GM12873 (cell line): Measurements from ENCODE around the gene UBE2J2.

Source experiments
- TF ChIP-seq, protein P1 (sequence below): IDR thresholded peaks from 2 replicates; pipeline ENCODE4 v1.5.1; 2012; ENCODE audit warnings: low read depth, mild to moderate bottlenecking, moderate library complexity, low read length, control low read depth; ENCODE audit not compliant: insufficient read depth; ENCODE audit errors: missing control alignments

Gene UBE2J2

DNA sequence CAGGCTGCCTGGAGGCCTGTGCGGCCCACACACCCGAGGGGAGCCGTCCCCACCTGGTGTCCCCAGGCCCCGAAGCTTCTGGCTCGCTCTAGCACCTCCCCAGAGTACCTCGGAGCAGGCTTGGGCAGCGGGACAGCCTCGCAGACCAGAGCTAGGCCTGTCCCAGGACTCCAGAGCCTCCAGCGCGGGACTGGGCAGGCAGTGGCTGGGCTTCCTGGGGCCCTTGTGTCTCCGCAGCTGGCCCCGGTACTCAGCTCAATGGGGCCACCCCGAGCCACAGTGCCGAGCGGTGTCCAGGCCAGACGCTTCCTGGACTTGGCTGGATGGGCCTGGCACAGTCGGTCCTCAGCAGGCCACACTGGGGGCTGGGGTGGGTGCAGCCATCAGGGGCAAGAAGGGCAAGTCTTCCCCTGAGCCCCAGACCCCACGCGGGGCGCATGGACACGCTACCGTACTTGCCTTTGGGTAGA is 11.5 kb upstream of the UBE2J2 start:
- TF ChIP-seq, protein P1, sequence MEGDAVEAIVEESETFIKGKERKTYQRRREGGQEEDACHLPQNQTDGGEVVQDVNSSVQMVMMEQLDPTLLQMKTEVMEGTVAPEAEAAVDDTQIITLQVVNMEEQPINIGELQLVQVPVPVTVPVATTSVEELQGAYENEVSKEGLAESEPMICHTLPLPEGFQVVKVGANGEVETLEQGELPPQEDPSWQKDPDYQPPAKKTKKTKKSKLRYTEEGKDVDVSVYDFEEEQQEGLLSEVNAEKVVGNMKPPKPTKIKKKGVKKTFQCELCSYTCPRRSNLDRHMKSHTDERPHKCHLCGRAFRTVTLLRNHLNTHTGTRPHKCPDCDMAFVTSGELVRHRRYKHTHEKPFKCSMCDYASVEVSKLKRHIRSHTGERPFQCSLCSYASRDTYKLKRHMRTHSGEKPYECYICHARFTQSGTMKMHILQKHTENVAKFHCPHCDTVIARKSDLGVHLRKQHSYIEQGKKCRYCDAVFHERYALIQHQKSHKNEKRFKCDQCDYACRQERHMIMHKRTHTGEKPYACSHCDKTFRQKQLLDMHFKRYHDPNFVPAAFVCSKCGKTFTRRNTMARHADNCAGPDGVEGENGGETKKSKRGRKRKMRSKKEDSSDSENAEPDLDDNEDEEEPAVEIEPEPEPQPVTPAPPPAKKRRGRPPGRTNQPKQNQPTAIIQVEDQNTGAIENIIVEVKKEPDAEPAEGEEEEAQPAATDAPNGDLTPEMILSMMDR, result no peak

DNA sequence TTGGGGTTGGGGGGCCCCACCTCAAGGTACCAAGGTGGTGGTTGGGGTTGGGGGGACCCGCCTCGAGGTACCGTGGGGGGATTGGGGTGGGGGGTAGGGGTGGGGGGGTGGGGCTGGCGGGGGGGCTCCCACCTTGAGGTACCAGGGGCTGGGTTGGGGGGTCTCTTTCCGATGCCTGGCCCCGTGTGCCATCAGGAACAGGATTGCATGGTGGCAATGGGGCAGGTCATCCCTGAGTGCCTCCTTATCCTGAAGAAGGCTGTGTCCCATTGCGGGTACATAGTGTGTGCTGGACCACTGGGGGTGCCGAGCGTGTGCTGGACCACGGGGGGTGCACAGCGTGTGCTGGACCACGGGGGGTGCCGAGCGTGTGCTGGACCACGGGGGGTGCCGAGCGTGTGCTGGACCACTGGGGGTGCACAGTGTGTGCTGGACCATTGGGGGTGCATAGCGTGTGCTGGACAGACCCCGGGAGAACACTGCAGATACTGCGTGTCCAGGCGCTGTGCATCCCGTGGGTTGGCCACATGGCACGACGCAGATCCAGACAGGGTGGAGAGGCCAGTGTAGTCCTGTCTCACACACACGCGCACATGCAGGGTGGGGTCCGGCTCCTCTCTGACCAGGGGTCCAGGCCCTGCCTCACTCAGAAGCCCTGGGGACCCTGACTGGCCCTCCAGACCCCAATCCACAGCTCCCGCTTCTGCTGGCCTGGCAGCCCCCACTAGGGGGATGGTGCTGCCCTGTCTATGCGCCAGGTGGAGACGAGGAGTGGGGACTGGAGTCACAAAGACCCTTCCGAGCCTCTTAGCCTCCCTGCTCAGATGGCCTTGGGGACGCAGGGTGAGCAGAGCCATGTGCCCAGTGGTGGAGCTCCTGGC is 10.8 kb upstream of the UBE2J2 start:
- TF ChIP-seq, protein P1, result no peak

DNA sequence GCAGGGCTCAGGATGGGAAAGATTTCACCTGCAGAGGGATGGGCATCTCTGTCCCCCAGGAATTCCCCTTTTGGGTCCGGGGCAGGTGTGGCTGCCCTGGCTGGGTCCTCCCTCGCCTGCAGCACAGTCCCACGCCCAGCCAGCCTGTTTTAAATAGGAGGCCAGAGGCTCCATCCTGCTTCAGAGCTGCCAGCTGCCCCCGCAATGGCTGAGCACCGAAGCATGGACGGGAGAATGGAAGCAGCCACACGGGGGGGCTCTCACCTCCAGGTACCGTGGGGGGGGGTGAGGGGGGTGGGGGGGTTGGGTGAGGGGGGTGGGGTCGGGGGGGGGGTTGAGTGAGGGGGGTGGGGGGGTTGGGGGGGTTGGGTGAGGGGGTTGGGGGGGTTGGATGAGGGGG is 10.2 kb upstream of the UBE2J2 start:
- TF ChIP-seq, protein P1, result peak; percentile 3

DNA sequence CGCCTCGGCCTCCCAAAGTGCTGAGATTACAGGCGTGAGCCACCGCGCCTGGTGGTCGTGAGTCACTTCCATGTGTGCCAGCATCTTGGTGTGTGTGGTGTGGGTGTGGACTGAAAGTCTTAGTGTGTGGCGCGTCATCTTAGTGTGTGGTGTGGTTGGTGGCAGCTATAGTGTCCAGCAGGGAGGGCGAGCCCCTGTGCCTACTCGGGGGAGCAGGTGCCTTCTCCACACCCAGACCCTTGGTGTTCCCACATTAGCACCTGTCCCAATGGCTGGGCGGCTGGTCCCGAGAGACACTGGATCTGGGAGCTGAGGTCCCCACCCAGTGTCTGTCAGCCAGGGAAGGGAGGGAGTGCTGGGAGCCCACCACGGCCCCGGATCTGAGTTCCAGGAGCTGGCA is 9.3 kb upstream of the UBE2J2 start:
- TF ChIP-seq, protein P1, result no peak

DNA sequence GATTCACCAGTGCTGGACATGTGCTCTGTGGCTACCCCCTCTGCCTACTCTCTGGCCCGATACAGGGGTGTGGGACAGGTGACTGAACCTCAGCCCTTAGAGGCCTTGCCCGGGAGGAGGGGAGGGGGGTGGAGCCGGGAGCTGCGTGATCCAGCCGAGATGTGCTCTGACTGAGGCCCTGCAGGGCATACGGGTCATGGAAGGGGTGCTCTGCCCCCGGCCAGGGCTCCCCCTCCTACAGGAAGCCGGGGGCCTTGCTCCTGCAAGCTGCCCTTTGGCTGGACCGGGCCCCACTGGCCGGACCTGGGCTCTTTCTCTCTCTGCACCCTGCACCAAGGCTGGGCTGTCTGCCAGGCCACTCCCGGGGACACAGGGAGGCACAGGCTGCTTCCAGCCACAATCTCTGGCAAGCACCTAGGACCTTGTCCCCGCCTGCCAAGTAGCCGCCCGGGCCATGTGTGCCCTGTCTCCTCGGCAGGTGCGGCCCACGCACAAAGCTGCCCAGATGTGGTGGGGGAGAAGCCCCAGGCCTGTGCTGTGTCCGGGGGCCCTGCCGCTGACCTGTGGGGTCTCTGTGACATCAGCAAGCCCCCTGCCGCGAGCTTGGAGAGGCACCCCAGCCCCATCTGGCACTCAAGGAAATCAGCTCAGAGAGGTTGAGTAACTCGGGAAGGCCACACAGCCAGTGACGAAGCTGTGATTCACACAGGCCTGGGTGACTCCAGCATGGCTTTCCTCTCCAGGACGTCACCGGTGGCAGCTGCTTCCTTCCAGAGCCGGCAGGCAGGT is 8.1 kb upstream of the UBE2J2 start:
- TF ChIP-seq, protein P1, result no peak

DNA sequence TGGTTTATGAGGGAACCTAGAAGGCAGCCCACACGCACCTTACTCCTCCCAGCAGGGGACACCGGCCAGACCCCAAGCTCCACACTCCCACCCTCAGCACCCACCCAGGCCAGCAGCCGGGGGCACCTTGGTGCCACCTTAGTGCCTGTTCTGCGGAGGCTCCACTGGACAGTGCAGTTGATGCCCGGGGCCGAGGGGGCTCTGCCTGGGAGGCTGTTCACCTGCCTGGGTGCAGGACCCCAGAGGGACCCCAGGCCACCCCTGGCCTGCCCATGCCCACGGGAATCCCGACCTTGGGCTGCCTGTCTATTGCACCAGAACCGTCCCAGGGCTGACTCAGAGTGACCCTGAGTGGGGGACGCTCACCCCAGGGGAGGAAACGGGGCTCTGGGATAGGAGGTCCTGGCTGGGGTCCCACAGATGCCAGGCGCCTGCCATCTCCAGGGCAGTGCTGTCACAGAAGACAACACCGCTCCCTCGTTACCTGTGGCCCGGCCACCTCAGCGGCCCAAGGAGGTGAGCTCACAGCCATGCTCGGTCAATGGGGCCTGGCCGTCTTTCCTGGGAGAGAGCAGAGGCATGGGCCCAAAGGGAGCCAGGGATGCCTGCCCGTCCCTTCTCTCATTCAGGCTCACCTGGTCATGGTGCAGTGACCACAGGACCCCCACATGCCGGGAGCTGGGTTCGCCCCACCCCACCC is 7.3 kb upstream of the UBE2J2 start:
- TF ChIP-seq, protein P1, result no peak
